ENCODE measurements around the gene ITSN2.

The ITSN2 gene

DNA sequence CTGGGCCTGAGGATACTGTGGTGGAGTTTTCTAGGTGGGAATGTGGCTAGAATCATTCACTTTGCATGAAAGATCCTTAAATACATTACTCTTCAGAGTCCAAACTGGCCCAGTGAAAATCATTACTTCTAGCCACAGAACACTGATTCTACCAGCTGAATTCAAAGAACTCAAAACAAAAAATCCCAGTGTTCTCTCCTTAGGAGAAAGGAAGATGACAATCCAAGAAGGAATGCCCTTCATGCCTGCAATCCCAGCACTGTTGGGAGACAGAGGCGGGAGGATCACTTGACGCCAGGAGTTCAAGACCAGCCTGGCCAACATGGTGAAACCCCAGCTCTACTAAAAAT is 150.3 kb downstream of the ITSN2 start:
- no peak for DNase-seq (ENCODE audit: low read depth)
- no peak overlapping the region for H3K4me3 ChIP-seq (ENCODE audit: low read depth, low read length)
- TF ChIP-seq, protein P1, sequence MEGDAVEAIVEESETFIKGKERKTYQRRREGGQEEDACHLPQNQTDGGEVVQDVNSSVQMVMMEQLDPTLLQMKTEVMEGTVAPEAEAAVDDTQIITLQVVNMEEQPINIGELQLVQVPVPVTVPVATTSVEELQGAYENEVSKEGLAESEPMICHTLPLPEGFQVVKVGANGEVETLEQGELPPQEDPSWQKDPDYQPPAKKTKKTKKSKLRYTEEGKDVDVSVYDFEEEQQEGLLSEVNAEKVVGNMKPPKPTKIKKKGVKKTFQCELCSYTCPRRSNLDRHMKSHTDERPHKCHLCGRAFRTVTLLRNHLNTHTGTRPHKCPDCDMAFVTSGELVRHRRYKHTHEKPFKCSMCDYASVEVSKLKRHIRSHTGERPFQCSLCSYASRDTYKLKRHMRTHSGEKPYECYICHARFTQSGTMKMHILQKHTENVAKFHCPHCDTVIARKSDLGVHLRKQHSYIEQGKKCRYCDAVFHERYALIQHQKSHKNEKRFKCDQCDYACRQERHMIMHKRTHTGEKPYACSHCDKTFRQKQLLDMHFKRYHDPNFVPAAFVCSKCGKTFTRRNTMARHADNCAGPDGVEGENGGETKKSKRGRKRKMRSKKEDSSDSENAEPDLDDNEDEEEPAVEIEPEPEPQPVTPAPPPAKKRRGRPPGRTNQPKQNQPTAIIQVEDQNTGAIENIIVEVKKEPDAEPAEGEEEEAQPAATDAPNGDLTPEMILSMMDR (IDR thresholded peaks at IDR 0.05; ENCODE audit: control insufficient read depth, extremely low read depth, insufficient read depth): no peak

DNA sequence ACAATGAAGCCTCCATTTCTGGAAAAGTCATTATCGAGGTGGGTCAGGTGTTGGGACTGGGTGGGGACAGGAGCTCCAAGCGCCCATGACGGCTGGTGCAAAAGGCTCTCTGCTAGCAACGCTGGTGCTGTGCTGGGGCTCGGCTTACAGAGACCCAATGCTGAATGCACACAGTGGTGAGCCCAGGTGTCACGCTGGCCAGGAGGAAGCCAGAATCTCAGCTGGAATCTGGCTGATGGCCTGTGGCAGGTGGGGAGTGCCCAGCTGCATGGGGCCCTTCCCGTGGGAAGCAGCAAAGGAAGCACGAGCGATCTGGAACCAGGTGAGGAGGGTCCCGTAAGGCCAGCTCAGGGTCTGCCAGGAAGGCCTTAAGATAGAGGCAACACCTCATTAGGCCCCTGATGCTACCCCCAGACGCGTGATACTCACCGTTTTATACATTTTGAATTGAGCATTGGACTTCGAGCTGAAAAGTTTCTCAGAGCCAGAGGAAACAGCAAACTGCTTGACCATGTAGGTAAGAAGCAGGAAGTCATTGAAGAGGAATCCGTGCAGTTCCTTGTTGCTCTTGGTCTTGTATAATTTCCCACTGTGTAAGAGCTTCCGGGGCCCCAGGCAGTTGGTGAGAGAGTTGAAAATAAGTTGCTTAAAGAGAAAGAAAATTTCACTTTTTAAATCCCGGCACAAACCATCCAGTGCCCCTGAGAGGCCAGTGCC is 150.8 kb downstream of the ITSN2 start:
- TF ChIP-seq, protein P1 (IDR thresholded peaks at IDR 0.05; ENCODE audit: control insufficient read depth, extremely low read depth, insufficient read depth): no peak
- DNase-seq (ENCODE audit: low read depth): no peak
- H3K4me3 ChIP-seq (ENCODE audit: low read depth, low read length): no peak overlapping the region

DNA sequence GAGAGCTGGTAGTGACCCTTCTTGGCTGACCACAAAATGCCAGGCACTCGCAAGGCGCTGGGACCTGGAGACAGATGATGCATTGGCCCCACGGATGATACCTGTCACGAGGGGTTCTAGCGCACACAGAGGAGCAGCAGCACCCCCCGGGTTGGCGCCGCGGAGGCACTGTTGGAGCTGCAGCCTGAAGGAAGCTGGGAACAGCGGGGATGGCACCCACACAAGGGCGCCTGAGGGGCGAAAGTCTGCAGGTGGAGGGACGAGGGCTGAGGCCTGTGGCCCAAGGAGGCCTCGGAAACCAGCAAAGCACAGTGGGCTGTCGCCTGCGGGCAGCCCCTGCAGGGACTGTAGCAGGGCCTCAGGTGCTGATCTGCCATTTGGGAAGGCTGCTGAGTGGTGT is 151.8 kb downstream of the ITSN2 start:
- TF ChIP-seq, protein P1 (IDR thresholded peaks at IDR 0.05; ENCODE audit: control insufficient read depth, extremely low read depth, insufficient read depth): no peak
- DNase-seq (ENCODE audit: low read depth): no peak
- H3K4me3 ChIP-seq (ENCODE audit: low read depth, low read length): no peak overlapping the region

- TF ChIP-seq, protein P1 (IDR thresholded peaks at IDR 0.05; ENCODE audit: control insufficient read depth, extremely low read depth, insufficient read depth): no peak
- no peak for DNase-seq (ENCODE audit: low read depth)
- no peak overlapping the region for H3K4me3 ChIP-seq (ENCODE audit: low read depth, low read length)
Measured at GRCh38 chr2:24207359-24207758, 153.0 kb downstream of the ITSN2 start.

DNA sequence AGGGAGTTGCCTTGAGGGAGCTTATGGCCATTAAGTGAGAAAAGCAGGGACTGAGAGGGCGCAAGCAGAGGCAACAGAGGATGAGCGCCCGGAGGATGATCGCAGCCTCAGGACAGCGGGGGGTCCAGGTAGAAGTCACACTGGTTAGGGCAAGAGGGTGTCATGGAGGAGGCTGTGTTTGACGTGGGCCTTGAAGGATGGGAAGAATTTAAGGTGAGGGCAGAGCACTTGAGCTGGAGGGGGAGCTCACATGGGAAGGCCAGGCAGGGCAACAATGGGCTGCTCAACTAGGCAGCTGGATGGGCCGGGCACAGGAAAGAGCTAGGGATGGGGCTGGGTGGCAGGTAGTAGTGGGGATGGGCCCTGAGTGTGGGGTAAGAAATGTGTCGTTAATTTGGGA is 153.6 kb downstream of the ITSN2 start:
- no peak overlapping the region for H3K4me3 ChIP-seq (ENCODE audit: low read depth, low read length)
- TF ChIP-seq, protein P1 (IDR thresholded peaks at IDR 0.05; ENCODE audit: control insufficient read depth, extremely low read depth, insufficient read depth): no peak
- DNase-seq (ENCODE audit: low read depth): no peak

DNA sequence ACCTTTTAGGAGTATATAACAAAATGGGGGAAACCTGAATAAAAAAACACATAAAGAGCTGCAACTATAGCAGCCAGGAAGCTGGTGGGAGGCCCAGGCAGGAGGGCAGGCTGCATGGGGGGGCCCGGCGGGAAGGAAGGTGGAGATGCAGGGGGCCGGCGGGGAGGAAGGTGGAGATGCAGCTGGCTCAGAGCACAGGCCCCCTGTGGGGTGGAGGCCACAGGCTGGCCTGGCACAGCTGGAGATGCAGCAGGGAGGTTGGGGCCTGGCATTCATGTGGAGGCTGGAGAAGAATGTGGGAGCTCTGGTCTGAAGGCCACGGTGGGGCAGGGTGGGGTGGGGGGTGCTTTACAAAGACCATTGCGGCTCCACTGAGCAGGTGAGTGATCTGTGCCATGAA is 154.1 kb downstream of the ITSN2 start:
- TF ChIP-seq, protein P1 (IDR thresholded peaks at IDR 0.05; ENCODE audit: control insufficient read depth, extremely low read depth, insufficient read depth): no peak
- DNase-seq (ENCODE audit: low read depth): no peak
- H3K4me3 ChIP-seq (ENCODE audit: low read depth, low read length): no peak overlapping the region

- H3K4me3 ChIP-seq (ENCODE audit: low read depth, low read length): no peak overlapping the region
- DNase-seq (ENCODE audit: low read depth): no peak
- TF ChIP-seq, protein P1 (IDR thresholded peaks at IDR 0.05; ENCODE audit: control insufficient read depth, extremely low read depth, insufficient read depth): no peak
Measured at GRCh38 chr2:24205131-24205530, 155.2 kb downstream of the ITSN2 start.

Measured in LNCaP clone FGC (cell line).